Endothelial cell of umbilical vein (primary cell): ENCODE results near the gene CTLA4. TPM values are rescaled to one million over a fixed set of nuclear protein-coding genes. Genes with fewer than 3 reads are reported as not detected.

Experiments used
- BruUV-seq: library from RNA; stranded (reverse); fragments of 400-500 nt; replicated peaks from 2 replicates; lab custom pipeline; 2021; lab: Mats Ljungman, UMichigan
- CTCF ChIA-PET: fragments of 300-600, 350-600 bp; sonication (Branson Sonifier 250); formaldehyde crosslinking; loops from one replicate; lab custom pipeline; 2021; ENCODE audit warnings: antibody characterized with exemption, inconsistent platforms; lab: Charles Lee
- POLR2A ChIA-PET: fragments of 300-600, 350-600 bp; sonication (Branson Sonifier 250); formaldehyde crosslinking; loops from one replicate; lab custom pipeline; 2021; ENCODE audit warnings: antibody characterized with exemption, inconsistent platforms; lab: Charles Lee
- DNase-seq: peaks from one replicate; pipeline ENCODE4 v3.0.0-alpha.2; 2011; ENCODE audit warnings: low read depth, low spot score
- FAIRE-seq: peaks from 2 replicates; lab custom pipeline; 2011; peaks lifted over from hg19 to GRCh38; lab: Jason Lieb, UNC
- H2AFZ ChIP-seq: 2 replicates; pipeline ENCODE4 v1.6.0; 2012; ENCODE audit warnings: low read depth, low read length, control low read depth, inconsistent platforms
- H3K27ac ChIP-seq: 2 replicates; pipeline ENCODE4 v1.5.1; 2011; ENCODE audit warnings: low read depth, mild to moderate bottlenecking, control low read depth, low read length, moderate library complexity; ENCODE audit not compliant: insufficient read depth
- H3K27me3 ChIP-seq, 2 experiments: 2 replicates each; pipeline versions ENCODE4 v1.6.0 to v1.6.1; 2011; ENCODE audit warnings: low read length in 2 of 2, mixed read lengths in 1 of 2; ENCODE audit not compliant: control insufficient read depth in 2 of 2, insufficient read depth in 2 of 2
- H3K36me3 ChIP-seq, 2 experiments: 2 replicates in 1 of 2; 3 replicates in 1 of 2; pipeline ENCODE4 v1.5.1; 2011; ENCODE audit warnings: low read length in 2 of 2, mild to moderate bottlenecking in 1 of 2, moderate library complexity in 1 of 2; ENCODE audit not compliant: control insufficient read depth in 2 of 2, insufficient read depth in 2 of 2; ENCODE audit errors: extremely low read depth in 1 of 2
- H3K4me1 ChIP-seq: 3 replicates; pipeline ENCODE4 v1.5.1; 2011; ENCODE audit warnings: mild to moderate bottlenecking, low read length; ENCODE audit not compliant: control insufficient read depth, insufficient read depth; ENCODE audit errors: extremely low read depth
- H3K4me2 ChIP-seq: 2 replicates; pipeline ENCODE4 v1.6.1; 2011; ENCODE audit warnings: low read length, control low read depth, mixed read lengths; ENCODE audit not compliant: insufficient read depth
- H3K4me3 ChIP-seq, 3 experiments: fragments of 200-600 bp in 1 of 3; sonication (generic), shearing (Covaris generic) in 1 of 3; replicated peaks in 1 of 3; 2 replicates each; pipeline ENCODE4 v1.5.1; 2011 to 2016; ENCODE audit warnings: control low read depth in 3 of 3, low read length in 3 of 3, mild to moderate bottlenecking in 2 of 3, inconsistent platforms in 1 of 3, low read depth in 1 of 3, moderate library complexity in 1 of 3; ENCODE audit not compliant: insufficient read depth in 1 of 3
- H3K79me2 ChIP-seq: 2 replicates; pipeline ENCODE4 v1.6.0; 2012; ENCODE audit warnings: low read length, inconsistent platforms; ENCODE audit not compliant: control insufficient read depth, insufficient read depth
- H3K9ac ChIP-seq: replicated peaks from 2 replicates; pipeline ENCODE3; 2011; ENCODE audit warnings: low read length, control low read depth; ENCODE audit not compliant: insufficient read depth; ENCODE audit errors: extremely low read depth
- H3K9me1 ChIP-seq: replicated peaks from 3 replicates; pipeline ENCODE4 v1.6.0; 2011; ENCODE audit warnings: mild to moderate bottlenecking, low read length; ENCODE audit not compliant: control insufficient read depth, insufficient read depth; ENCODE audit errors: extremely low read depth
- H3K9me3 ChIP-seq: replicated peaks from 2 replicates; pipeline ENCODE4 v1.5.1; 2012; ENCODE audit warnings: low read length, inconsistent platforms; ENCODE audit not compliant: control insufficient read depth, insufficient read depth
- H4K20me1 ChIP-seq: replicated peaks from 2 replicates; pipeline ENCODE3; 2011; ENCODE audit warnings: mild to moderate bottlenecking, low read length; ENCODE audit not compliant: control insufficient read depth, insufficient read depth; ENCODE audit errors: extremely low read depth
- EZH2 ChIP-seq: IDR thresholded peaks from 2 replicates; pipeline ENCODE4 v1.6.1; 2012; ENCODE audit warnings: borderline replicate concordance, low read depth, mild to moderate bottlenecking, moderate library complexity, low read length, inconsistent platforms; ENCODE audit not compliant: severe bottlenecking
- FOS ChIP-seq: IDR thresholded peaks from 2 replicates; pipeline ENCODE4 v1.6.1; 2011; ENCODE audit warnings: mild to moderate bottlenecking, low read length, moderate library complexity, borderline replicate concordance; ENCODE audit not compliant: insufficient read depth
- GATA2 ChIP-seq: IDR thresholded peaks from 2 replicates; pipeline ENCODE4 v1.7.0; 2011; ENCODE audit warnings: low read depth, mild to moderate bottlenecking, moderate library complexity, mixed read lengths, low read length; ENCODE audit not compliant: insufficient read length, insufficient read depth
- JUN ChIP-seq: IDR thresholded peaks from 2 replicates; pipeline ENCODE4 v1.6.1; 2011; ENCODE audit warnings: borderline replicate concordance, low read depth; ENCODE audit not compliant: insufficient read length, insufficient read depth
- MYC ChIP-seq: IDR thresholded peaks from one replicate; pipeline ENCODE4 v1.6.1; 2011; ENCODE audit warnings: mild to moderate bottlenecking, low read depth, low read length
- POLR2A ChIP-seq: IDR thresholded peaks from 2 replicates; pipeline ENCODE4 v1.6.1; 2012; ENCODE audit warnings: low read depth, mild to moderate bottlenecking, control low read depth, low read length
- POLR2AphosphoS5 ChIP-seq: IDR thresholded peaks from 2 replicates; pipeline ENCODE4 v1.6.1; 2012; ENCODE audit warnings: low read depth, mild to moderate bottlenecking, control low read depth, low read length, moderate library complexity; ENCODE audit not compliant: insufficient read depth
- dilution Hi-C: fragments of 300-500 bp; cut with MboI; formaldehyde crosslinking; loops from one replicate; pipeline ENCODE4 v1.15.0; 2019; ENCODE audit warnings: low sequenced_read_pairs; ENCODE audit not compliant: extremely low pct_ligation_motif_present
- intact Hi-C: fragments of 100-400 bp; cut with micrococcal nuclease; formaldehyde crosslinking; loops from one replicate; pipeline ENCODE4 v1.10.0; 2022
- polyA plus RNA-seq, 4 experiments: library from polyadenylated mRNA; depleted of rRNA in 3 of 4; stranded (reverse) in 3 of 4; unstranded in 1 of 4; fragments of >200 nt; gene quantifications; 2 replicates each; pipeline versions ENCODE4 v1.2.1 to v1.2.3, GENCODE V29; 2011 to 2012; ENCODE audit warnings: missing spikeins in 1 of 4
- total RNA-seq: library from RNA; stranded (reverse); gene quantifications from 2 replicates; pipeline ENCODE4 v1.2.3, GENCODE V29; 2021
- TF ChIP-seq, protein P1 (sequence below): IDR thresholded peaks from 2 replicates; pipeline ENCODE4 v1.6.1; 2011; ENCODE audit not compliant: insufficient read depth, insufficient read length
- TF ChIP-seq, protein P2 (sequence below), 2 donors: IDR thresholded peaks; 1 replicate in 1 of 2; 2 replicates in 1 of 2; pipeline ENCODE4 v1.5.1; 2011; ENCODE audit warnings: low read length in 2 of 2, mild to moderate bottlenecking in 2 of 2, moderate library complexity in 2 of 2, control low read depth in 1 of 2, inconsistent platforms in 1 of 2, low read depth in 1 of 2; ENCODE audit not compliant: insufficient read depth in 1 of 2; ENCODE audit errors: extremely low read depth in 1 of 2

Gene CTLA4
- total and polyA plus RNA-seq, 2 donors (not counting 3 experiments of a cell fraction or from before 2014, with no cell fraction given), result not detected

DNA sequence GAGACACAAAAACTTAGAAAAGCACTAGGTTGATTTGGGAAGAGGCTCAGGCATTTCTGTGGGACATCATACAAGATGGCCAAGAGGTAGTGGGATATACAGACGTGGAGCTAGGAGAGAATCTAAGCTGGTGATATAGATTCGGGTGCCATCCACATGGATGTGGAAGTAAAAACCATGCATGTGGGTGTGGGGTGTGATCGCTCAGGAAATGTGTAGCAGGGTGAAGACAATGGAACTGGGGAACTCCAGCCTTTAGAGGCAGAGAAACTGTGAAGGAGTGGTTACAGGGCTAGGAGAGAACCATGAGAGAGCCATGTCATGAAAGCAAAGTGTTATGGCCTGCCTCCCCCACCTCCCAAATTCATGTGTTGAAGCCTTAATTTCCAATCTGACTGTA, 43.0 kb upstream of the CTLA4 start:
- Histone ChIP-seq H3K9me3 (no peaks in the 10 kb centered on the region), H3K4me1 (no peaks in the 10 kb centered on the region), H3K79me2 (no peaks in the 10 kb centered on the region), H2AFZ (no peak overlapping the region), H3K9me1 (no peaks in the 10 kb centered on the region), H3K27ac (no peak overlapping the region), H3K4me2 (no peak overlapping the region), H4K20me1 (no peaks in the 10 kb centered on the region), H3K9ac (no peak overlapping the region), H3K36me3 (no peaks in the 10 kb centered on the region), H3K4me3 (no peak overlapping the region), H3K27me3 (peaks cover 2 to 5% of the 10 kb centered on the region in 2 experiments)
- CTCF ChIA-PET, result interaction anchor here (0.5 to 2.2 kb wide), 3 partner anchors 9 to 905 kb away, joined by 3 to 5 read pairs (median 3); no protein-coding TSS in a partner anchor
- intact Hi-C loops, result no loop called here
- BruUV-seq, result no TSS peak
- dilution Hi-C loops, result no loop called here
- DNase-seq, result no peak
- TF ChIP-seq, protein P1, sequence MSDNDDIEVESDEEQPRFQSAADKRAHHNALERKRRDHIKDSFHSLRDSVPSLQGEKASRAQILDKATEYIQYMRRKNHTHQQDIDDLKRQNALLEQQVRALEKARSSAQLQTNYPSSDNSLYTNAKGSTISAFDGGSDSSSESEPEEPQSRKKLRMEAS, result no peak
- no peak for TF ChIP-seq EZH2
- no peak for TF ChIP-seq GATA2
- no peak for TF ChIP-seq FOS
- TF ChIP-seq MYC, result no peak
- TF ChIP-seq, protein P2, sequence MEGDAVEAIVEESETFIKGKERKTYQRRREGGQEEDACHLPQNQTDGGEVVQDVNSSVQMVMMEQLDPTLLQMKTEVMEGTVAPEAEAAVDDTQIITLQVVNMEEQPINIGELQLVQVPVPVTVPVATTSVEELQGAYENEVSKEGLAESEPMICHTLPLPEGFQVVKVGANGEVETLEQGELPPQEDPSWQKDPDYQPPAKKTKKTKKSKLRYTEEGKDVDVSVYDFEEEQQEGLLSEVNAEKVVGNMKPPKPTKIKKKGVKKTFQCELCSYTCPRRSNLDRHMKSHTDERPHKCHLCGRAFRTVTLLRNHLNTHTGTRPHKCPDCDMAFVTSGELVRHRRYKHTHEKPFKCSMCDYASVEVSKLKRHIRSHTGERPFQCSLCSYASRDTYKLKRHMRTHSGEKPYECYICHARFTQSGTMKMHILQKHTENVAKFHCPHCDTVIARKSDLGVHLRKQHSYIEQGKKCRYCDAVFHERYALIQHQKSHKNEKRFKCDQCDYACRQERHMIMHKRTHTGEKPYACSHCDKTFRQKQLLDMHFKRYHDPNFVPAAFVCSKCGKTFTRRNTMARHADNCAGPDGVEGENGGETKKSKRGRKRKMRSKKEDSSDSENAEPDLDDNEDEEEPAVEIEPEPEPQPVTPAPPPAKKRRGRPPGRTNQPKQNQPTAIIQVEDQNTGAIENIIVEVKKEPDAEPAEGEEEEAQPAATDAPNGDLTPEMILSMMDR (IDR thresholded peaks at IDR 0.05; ENCODE audit: extremely low read depth in 1 of 2, insufficient read depth in 1 of 2, low read depth in 1 of 2, low read length in 2 of 2), result no peak
- no peak for TF ChIP-seq JUN
- TF ChIP-seq POLR2AphosphoS5, result no peak
- TF ChIP-seq POLR2A, result no peak
- POLR2A ChIA-PET, result no interaction called here
- FAIRE-seq, result no peak
